IPS-18c (cell line): ENCODE measurements around the gene CTIF.

Source experiments
- H3K4me3 ChIP-seq: 2 replicates; pipeline ENCODE4 v1.7.0; 2013; ENCODE audit warnings: low read depth, mild to moderate bottlenecking, low read length, moderate library complexity; ENCODE audit not compliant: insufficient read depth
- H3K9me3 ChIP-seq: one replicate; pipeline ENCODE4 v1.6.1; 2013; ENCODE audit warnings: mild to moderate bottlenecking, low read length, moderate library complexity; ENCODE audit not compliant: control insufficient read depth, insufficient read depth

CTIF gene

GRCh38 chr18:48787203-48788151 is 248.6 kb downstream of the CTIF start:
- H3K4me3 ChIP-seq, result no peak overlapping the region

GRCh38 chr18:48788373-48788772 is 249.5 kb downstream of the CTIF start:
- Histone ChIP-seq H3K9me3 (no peaks in the 10 kb centered on the region), H3K4me3 (no peak overlapping the region)

More at GRCh38 chr18:48787203-48788151, 248.6 kb downstream of the CTIF start:
- H3K9me3 ChIP-seq, result no peaks in the 10 kb centered on the region

DNA sequence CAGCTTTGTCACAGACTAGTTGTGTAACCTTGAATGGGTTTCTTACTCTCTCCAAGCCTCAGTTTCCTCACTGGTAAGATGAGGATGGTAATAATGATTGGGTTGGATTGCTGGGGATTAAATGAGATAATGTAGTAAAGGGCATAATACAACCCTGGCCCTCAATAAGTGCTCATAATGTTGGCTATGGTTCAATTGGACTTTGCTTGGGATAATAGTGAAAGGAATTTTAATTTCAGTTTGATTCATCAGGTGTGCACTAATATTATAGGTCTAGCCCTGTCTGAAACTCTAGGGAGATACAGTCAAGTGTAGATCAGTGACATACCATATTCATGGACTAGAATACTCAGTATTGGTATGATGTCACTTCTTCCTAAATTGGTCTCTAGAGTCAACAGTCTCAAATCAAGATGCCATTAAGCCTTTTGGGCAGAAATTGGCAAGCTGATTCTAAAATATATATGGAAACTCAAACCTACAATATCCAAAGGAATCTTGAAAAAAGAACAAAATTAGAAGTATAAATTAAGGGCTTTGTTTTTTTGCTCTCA is 250.5 kb downstream of the CTIF start:
- no peaks in the 10 kb centered on the region for H3K9me3 ChIP-seq
- no peak overlapping the region for H3K4me3 ChIP-seq

DNA sequence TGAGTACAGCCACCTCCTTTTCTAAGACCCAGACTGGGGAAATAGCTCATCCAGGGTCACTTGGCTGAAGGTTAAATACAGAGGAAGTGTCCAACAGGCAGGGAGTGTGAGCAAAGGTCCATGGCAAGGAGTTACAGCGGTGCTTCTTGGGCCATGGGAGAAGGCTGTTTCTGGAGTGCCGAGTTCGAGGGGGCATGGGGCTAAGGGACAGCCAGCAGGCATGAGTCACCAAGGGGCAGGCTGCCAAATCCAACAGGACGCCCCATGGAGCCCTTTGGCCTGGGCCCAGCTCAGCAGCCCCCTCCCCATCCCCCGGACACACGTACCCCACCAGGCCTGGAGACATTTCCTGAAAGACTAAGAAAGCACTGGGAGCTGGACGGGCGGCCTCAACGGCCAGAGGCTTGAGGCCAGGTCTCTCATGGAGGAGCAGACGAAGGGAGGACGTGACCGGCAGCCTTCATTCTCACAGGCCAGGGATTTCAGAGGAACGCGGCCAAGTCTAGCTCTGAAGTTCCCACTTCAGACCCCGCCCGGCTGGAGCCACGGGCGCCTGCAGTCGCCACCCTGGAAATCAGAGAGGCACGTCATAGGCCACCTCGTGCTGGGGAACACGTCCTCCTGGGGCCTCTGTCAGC is 251.5 kb downstream of the CTIF start:
- Histone ChIP-seq H3K9me3 (no peaks in the 10 kb centered on the region), H3K4me3 (no peak overlapping the region)

GRCh38 chr18:48790869-48791635 is 252.2 kb downstream of the CTIF start:
- Histone ChIP-seq H3K4me3 (no peak overlapping the region), H3K9me3 (no peaks in the 10 kb centered on the region)

GRCh38 chr18:48791636-48792105 is 252.8 kb downstream of the CTIF start:
- no peak overlapping the region for H3K4me3 ChIP-seq
- no peaks in the 10 kb centered on the region for H3K9me3 ChIP-seq

DNA sequence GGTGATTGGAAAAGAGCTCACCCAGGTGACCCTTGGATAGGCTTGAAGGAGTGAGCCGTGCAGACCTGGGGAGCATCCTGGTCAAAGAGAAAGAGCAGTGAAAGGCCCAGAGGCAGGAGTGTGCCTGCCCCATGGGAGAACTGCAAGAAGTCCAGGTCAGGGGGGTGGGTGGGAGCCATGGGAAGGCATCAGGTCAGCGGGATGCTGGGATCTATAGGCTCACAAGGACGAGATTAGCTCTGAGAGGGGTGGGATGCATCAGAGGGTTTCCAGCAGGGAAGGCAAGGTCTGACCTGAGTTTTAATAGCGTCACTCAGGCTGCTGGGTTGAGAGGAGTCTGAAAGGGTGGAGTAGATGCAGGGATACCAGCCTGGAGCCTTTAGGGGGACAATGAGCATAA is 253.3 kb downstream of the CTIF start:
- no peak overlapping the region for H3K4me3 ChIP-seq
- no peaks in the 10 kb centered on the region for H3K9me3 ChIP-seq

DNA sequence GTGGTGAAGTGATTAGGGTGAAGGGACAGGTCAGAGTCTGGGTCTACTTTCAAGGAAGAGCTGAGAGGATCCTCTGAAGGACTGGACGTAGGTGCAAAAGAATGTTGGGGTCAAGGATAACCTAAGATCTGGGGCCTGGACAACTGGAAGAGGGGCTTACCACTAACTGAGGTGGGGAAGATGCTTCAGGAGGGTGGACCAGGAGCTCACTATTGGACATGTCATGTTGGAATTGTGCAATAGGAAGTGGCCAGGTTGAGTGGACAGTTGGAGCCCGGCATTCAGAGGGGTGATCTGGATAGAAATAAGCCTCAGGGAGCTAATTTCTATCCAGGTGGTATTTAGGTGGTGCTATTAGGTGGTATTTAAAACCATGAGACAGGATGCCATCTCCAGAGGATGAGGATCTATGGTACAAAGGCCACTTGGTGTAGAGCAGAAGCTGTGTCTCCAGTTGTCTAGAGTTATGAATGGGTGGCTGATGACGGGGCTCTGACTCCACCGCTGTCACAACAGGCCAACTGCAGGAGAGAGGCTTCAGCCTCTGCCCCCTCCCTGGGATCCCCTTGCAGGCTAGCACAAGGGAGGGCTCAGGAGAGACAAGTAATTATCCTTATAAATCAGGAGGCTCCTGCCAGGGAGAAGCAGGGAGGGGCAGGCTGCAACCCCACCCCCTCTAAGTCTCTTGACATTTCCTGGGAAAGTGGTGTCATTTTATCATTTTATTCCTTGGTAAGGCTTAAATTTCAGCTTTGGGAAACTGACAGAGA is 254.0 kb downstream of the CTIF start:
- H3K4me3 ChIP-seq, result no peak overlapping the region
- H3K9me3 ChIP-seq, result no peaks in the 10 kb centered on the region

DNA sequence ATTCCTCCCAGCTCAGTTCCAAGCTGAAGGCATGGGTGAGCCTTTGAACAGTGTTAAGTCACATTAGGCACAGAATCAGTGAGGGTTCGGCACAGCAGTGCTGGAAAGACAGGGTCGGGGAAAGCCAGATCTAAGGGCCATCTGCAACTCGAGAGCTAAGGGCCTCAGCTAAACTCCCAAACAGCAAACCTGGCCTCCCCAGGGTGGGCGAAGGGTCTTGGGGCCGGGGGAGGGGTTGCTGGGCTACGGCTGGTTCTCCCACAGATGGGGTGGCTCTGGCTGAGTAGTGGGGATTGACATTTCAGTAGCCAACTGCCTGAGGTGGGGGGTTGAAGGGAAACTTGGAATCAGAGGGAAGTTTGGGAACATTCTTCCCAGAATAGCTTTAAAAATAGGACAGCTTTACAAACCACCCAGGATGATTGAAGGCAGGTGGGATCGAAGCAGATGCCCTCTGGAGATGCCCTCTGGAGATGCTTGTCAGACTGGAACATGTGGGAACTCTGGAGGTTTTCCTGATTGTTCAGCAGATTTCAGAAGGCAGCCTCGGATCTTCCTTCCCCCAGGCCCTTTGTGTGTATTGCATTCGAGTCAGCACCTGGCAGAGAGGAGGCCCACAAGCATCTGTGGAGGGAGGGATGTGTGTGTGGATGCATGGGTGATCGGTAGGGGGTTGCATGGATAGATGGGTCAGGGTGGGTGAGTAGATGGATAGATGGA is 255.6 kb downstream of the CTIF start:
- Histone ChIP-seq H3K9me3 (no peaks in the 10 kb centered on the region), H3K4me3 (no peak overlapping the region)

- H3K4me3 ChIP-seq, result no peak overlapping the region
These were observed 256.9 kb downstream of the CTIF start for GRCh38 chr18:48795696-48796095.

DNA sequence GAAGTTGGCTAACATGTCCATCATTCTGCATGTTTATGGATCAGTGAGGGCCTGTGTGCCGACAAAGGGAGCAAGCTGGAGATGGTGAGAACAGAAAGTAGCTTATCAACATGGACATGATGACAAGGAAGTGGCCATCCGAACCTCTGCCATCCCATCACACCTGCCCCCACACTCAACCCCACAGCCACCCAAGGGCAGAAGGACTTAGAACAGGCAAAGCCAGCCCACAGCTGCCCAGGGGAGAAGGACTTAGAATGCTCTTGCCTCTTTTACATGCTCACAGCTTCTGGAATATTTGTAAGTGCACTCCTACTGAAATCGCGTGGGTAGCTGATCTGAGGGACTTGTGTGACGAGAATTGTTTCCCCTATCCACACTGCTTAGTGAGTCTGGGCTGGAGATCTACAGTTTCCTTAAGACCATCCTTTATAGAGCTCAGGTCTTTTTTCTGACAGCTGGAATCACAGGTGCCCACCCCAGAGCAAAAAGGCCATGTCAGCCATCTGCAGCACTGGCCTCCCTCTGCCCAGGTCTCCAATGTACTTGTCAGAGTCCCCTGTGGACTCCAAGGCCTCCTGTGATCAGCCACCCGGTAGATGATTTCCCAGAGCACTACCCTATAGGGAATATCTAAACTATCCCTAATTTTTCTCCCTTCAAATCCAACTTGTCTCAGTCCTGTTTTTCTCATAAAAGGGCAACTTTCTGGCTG is 257.8 kb downstream of the CTIF start:
- H3K9me3 ChIP-seq, result no peaks in the 10 kb centered on the region
- H3K4me3 ChIP-seq, result no peak overlapping the region

More at GRCh38 chr18:48795696-48796095, 256.9 kb downstream of the CTIF start:
- no peaks in the 10 kb centered on the region for H3K9me3 ChIP-seq

- Histone ChIP-seq H3K4me3 (no peak overlapping the region), H3K9me3 (no peaks in the 10 kb centered on the region)
These were observed 259.0 kb downstream of the CTIF start for GRCh38 chr18:48797841-48798255.

- Histone ChIP-seq H3K9me3 (no peaks in the 10 kb centered on the region), H3K4me3 (no peak overlapping the region)
These were observed 259.8 kb downstream of the CTIF start for GRCh38 chr18:48798334-48799245.

DNA sequence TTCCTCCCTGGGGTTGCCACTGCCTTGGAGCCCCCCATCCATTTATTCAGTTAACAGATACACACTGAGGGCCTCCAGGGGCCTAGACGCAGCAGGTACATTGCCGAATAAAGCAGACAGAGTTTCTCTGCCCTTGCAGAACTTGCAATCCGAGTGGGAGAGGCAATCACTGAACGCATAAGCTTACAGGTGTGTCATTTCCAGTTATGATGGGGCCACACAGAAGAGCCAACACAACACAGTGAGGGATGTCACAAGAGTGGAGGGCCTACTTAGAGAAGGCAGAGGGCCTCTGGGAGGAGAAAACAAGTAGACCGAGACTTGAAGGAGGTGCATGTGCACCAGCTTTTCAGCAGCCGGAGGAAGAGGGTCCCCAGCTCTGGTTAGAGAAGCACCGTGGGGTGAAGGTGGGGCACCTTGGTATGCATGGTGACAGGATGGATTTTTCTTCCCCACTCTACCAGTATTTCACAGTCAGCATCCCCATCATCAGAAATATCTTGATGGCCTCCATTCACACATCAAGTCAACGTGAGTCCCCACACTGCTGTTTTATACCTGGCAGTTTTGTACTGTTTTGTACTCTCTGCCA is 261.0 kb downstream of the CTIF start:
- no peak overlapping the region for H3K4me3 ChIP-seq
- no peaks in the 10 kb centered on the region for H3K9me3 ChIP-seq
